ENCODE data around the gene GSG1L.

GSG1L gene

DNA sequence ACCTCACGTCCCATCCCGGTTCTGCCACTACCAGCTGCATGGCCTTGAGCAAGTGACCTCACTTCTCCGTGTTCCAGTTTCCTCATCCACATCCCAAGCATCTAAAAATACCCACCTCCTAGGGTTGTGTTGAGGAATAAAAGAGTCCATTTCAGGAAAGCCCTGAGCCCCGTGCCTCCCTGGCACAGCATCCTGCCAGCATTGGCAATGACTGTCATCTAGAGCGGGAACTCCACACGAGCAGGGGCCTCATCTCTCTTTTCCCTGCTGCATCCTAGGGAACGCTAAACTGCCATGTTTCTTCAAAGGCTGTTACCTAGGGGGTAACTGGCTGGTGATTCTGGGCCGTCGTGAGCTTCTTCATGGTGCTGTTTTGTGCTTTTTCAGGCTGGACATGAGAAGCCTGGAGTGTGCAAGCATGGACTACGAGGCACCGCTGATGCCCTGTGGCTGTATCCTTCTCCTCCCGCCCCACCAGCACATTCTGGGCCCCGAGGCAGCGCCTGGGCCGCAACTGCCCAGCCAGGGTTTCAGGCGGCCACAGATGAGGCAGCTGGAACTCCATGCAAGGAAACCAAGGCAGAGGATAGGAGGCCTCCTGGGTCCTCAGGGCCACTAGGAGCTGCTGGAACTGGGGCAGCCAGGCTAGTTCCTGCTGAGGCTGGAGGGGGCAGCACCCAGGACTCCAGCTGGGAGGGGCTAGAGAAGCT lies 292.2 kb downstream of the GSG1L start:
- DNase-seq (ENCODE audit: low read depth), result no peak

DNA sequence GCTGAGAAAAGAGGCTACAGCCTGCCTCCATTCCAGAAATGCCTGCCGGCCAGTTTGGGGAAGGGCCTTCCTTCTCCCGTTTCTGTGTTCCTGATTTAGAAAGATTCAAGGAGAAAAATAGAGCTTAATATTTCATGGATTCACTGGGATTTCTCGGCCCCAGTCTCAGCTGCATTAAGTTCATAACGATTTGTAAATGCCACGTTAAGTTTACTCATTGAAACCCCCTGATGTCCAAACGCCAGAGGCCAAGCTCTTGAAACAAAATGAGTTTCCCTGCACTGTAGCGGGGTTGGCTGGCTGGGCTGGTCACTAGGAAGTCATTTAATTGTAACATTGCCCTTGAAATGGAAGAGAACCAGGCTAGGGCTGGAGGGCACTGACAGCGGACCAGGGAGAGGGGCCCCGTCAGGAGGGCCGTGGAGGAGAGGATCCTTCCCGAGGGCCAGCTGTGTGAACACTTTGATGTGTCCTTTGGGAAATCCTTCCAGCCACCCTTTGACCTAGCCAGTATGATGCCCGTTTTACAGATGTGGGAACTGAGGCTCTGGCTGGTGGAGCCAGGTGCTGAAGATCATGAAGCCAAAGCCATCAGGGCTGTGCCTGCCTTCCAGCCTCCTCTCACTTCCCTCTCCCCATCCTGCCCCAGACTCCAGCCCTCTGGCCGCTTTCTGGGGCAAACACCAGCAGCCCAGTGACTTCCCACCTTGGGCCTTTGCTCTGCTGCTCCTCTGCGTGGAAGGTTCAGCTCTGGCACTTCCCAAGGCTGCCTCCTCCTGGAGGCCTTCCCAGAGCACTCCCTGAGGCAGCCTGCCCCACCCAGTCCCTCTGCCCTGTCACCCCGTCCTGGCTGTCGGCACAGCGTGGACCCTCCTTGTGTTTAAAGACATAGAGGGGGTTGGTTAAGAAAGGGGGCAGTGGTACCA lies 293.0 kb downstream of the GSG1L start:
- DNase-seq (ENCODE audit: low read depth), result no peak

DNA sequence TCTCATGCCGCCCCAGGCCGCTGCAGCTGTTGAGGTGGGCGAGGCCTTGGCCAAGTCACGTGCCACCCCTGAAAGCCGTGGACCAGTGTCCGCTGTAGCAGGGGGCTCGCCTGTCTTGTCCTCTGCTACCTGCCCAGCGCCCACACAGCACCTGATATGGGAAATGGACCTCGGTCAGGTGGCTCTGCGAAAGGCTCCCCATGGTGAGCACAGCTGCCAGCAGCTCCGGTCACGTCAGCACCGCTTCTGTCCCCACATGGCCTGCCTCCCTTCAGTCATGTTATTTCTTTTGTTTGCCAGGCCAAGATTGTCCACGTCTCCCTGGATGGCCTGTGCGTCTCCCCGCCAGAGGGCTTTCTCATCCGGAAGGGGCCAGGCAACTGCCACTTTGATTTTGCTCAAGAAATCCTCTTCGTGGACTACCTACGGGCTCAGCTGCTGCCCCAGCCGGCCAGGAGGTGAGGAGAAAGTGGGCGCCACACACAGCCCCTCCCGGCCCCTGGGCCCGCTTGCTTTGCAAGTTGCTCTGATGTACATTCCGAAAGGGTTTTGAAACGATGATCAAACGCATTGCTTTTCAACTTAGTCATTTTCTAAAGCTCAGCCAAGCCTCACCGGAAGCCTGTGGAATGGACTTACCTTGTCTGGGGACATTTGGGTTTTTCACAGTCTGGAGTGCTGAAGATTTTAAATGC lies 293.8 kb downstream of the GSG1L start:
- no peak for DNase-seq (ENCODE audit: low read depth)

DNA sequence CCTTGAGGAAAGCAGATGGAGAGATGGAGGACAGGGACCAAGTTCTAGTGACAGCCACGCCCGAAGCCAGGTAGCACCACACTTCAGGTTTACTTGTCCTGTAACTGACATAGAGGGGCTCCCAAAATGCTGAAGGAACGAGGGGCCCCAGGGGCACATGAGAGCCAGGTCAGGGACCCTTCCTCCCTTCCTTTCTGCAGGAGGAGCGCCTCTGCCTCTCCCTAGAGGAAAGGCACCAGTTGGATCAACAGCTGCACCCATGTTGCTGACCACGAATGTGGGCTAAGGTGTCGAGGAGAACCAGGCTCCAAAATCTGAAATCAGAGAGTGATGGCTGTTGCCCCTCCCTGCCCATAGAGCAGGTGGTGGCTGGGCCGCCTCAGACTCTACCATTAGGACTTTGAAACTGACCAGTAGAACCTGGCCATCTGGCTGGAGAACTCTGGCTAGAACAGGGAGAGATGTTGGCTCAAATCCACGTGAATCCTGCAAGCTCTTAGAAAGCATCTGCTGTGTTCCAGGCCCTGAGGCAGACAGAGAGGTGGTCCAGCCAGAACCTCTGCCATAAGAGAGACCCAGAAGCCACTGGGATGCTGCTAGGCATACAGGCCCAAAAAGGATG lies 294.8 kb downstream of the GSG1L start:
- DNase-seq (ENCODE audit: low read depth), result no peak

DNA sequence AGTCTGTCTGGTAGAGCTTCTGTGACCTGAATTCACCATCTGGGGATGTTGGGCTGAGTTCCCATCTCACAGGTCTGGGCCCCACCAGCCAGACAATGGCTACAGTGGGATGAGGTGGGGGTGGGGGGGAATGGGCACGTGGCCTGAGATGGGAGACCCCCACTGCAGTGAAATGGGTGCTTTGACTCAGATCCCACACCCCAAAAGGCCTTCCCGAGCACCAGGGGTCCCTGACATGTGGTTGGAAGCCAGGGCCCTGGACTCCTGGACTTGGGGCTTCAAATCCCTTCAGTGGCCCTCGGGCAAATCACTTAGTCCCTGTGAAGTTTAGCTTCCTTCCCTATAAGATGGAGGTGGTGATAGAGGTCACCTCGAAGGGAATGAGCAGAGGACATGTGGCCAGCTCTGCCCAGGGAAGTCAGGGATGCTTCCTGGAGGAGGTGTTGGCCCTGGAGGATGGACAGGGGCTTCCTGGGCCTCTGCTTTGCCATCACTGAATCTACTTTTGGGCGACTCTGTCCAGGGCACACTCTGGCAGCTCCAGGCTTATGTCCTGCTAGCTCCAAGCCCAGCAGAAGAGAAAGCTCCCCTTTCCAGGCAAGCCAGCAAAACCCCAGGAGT lies 295.4 kb downstream of the GSG1L start:
- DNase-seq (ENCODE audit: low read depth), result no peak

DNA sequence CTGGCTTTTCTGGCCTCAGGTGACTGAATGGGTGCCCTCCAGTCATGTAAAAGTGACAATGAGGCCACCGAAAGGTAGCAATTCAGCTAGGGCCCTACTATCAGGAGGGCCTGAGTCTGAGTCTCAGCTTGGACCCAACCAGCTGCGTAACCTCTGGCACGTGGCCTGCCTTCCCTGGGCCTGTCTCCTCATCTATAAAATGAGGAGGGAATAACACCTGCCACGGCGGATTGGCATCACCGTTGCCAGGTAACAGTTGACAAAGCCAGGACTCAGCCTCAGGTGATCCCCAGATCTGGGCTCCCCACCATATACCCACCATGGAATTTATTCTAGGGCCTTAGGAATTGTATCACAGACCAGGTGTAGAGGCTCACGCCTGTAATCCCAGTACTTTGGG lies 296.4 kb downstream of the GSG1L start:
- no peak for DNase-seq (ENCODE audit: low read depth)

DNA sequence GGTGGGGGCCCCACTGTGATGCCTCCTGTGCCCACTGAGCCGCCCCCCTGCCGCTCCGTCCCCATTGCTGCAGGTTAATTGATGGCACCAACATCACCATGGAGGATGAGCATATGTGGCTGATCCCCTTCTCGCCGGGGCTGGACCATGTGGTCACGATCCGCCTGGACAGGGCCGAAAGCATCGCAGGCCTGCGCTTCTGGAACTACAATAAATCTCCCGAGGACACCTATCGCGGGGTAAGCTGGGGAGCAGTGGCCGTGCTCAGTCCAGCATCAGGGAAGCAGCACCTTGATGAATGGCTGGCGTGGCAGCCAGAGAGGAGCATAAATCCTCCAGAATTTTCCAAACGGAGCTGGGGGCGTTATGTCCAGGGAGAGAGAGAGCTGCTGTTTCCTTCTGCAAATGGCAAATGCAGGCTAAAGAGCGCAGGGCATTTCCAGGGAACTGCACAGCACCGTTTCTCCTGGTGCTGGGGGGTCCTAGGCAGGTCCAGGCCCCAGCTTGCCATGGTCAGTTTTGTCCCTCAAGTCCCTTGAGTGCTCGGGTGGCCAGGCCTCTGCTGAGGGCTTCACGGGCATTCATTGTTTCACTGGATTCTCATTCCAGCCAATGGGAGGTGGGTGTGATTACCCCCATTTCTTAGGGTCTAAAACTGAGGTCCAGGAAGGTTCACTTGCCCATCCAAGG lies 297.1 kb downstream of the GSG1L start:
- no peak for DNase-seq (ENCODE audit: low read depth)

DNA sequence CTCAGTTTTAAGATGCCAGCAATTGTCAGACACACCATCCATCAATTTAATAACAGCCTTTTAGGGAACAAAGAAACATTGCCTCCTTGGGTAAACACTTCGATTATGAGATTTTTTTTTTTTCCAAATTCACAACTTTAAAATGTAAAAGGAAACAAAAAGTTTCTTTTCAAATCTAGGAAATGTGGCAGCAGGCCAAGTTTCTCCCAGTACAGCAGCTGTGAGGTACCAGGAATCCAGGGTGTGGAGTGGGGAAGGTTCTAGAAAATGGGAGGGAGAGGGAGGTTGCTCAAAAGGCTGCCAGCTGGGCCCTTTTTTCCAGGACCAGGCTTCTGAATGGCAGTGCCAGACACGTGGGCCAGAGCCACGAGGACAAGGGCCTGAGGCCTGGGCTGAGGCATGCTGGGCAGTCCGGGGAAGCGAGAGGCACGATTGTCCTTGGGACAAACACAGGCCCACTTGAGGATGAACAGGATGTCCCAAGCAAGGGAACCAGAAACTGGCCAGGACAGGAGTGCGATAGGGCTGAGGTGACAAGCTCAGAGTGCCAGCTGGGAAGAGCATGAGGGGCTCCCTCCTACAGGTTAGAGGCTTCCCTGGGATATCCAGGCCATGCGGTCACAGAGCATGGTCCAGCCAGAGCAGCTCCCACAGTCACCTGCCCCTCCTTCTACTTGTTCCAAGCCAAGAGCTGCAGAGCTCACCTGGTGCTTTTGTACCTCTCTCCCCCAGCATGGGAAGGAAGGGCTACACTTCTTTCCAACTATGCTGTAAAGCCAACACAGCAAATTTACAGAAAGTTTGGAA lies 298.4 kb downstream of the GSG1L start:
- no peak for DNase-seq (ENCODE audit: low read depth)

DNA sequence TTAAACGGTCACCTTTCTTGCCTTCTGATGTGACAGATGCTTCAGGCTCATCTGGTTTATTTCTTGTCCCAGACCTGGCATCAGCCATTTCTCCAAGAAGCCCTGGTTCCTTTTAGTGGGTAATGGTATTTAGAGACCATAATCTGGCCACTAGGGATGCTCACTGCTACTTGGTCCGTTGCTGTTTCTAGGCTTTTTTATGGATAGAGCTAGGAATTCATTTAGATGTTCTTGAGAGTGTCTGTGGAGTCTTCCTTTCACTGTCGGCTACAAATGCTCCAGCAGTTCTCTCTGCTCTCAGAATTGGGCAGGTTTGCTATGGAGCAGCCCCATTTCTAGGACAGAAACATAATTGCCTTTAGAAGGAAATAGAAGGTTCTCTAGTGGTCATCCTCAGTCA lies 299.1 kb downstream of the GSG1L start:
- no peak for DNase-seq (ENCODE audit: low read depth)

DNA sequence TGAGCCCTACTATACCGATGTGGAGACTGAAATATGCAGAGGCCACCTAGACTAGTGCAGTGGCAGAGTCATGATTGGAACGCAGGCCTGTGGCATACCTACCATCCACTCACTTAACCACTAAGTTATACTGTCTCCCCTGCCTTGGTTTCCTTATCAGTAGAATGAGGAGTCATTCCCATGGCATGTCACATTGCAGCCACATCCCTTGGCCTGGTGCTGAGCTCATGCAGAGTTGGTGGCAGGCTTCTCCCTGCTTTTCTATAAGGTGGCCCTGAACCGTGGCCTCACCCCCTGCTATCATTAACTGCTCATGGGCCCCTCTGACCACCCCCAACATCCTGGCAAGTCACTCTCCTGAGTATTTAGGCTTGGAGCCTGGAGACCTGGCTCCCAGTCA lies 301.1 kb downstream of the GSG1L start:
- DNase-seq (ENCODE audit: low read depth), result no peak

DNA sequence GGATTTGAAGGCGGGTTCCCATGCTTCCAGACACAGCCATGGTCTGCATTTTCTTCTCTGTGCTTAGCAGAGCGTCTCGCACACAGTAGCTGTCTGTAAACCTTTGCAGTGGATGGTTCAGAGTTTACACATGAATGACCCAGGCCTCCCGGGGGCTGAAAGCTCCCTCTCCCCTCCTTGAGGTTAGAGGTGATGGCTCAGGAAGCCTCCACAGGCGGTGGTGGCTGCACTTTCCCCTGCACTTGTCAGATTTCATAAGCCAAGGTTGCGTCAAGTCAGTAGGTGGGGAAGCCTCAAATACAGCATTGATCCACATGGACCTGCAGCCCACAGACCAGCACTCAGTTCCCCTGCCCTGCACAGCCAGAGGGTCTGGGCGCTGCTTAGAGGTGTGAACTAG lies 301.7 kb downstream of the GSG1L start:
- no peak for DNase-seq (ENCODE audit: low read depth)

DNA sequence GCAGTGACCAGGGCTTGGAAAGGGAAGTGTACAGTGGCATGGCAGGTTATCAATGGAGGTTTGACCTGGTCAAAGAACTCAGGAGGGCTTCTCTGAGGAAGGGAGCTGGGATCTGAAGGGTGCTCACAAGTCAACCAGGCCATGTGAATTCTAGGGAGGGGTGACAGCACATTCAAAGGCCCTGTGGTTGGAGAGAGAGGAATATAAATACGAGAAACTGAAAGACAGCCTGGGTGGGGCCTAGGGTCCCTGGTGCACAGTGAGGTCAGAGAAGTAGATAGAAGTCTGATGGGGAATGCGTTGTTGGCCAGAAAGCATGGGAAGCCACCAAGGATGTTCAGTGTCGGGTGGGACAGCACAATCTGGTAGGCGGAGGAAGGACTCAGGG lies 302.7 kb downstream of the GSG1L start:
- DNase-seq (ENCODE audit: low read depth), result no peak

DNA sequence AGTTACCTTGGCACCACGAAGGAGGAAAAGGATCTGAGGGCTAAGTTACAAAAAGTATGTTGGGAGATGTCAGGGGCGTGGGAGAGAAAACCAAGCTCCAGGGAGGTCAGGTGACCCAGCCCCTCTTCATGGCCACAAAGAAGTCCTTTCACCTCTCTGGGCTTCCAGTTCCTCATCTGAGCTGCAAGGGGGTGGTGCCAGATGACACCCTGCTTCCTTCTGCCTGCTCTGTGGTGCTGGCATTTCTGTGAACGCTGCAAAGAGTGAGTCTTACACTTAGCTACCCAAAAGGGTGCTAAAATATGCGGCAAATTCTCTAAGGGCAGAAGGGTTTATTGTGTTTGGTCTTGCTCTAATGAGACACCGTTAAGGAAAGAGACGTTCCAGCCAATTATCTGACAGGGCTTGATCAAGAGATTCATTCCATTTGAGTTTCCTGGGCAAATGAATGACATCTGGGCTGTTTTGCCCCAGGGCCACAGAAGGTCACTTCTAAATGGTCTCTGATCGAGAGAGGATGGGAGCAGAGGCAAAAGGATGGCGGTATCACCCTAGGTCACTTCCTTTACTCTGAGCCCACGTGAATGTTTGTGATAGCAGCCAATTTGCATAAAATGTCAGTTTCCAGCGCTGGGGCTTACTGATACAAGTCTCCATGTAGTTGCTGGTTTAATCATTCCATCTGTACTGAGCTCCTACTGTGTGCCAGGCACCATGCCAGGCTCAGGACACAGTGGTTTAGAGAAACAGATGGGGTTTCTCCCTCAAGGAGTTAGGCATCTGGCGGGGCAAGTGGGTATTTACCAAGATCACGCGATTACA lies 303.3 kb downstream of the GSG1L start:
- DNase-seq (ENCODE audit: low read depth), result no peak

DNA sequence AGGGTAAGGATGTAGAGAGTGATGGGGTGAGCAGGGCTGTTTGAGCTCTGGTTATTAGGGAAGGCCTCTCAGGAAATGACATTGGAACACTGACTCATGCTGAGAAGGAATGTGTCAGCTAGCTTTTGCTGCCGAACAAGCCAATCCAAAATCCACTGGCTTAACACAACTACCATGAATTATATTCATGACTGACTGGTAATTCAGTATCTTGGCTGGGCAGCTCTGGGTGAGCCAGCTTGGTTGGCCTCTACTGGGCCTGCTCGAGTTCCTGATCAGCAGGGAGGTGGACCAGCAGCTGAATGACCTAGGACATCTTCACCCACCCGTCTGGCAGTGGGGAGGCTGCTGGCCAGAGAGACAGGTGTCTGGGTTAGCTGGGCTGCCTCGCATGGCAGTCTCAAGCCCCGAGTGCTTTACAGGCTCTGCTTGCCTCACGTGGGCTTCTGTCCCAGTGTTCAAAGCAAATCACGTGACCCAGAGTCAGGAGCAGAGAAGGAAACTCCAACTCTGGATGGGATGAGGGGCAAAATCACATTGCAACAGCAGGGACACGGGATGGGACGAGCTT lies 304.1 kb downstream of the GSG1L start:
- DNase-seq (ENCODE audit: low read depth), result no peak

DNA sequence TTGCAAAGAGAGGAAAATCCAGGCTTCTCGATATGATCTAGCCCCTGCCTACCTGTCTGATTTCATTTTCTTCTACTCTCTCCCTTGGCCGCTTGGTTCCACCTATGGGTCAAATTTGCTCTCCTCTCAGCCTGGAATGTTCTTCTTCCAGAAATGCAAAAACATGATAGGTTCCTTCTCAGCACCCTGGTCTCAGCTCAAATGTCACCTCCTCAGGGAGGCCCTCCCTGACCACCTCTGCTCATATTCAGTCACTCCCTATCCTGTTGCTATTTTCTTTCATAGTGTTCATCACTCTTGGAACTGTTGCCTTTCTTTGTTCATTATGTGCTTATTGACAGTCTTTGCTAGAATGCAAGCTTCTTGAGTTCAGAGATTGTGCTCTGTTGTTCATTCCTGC lies 305.0 kb downstream of the GSG1L start:
- DNase-seq (ENCODE audit: low read depth), result no peak

DNA sequence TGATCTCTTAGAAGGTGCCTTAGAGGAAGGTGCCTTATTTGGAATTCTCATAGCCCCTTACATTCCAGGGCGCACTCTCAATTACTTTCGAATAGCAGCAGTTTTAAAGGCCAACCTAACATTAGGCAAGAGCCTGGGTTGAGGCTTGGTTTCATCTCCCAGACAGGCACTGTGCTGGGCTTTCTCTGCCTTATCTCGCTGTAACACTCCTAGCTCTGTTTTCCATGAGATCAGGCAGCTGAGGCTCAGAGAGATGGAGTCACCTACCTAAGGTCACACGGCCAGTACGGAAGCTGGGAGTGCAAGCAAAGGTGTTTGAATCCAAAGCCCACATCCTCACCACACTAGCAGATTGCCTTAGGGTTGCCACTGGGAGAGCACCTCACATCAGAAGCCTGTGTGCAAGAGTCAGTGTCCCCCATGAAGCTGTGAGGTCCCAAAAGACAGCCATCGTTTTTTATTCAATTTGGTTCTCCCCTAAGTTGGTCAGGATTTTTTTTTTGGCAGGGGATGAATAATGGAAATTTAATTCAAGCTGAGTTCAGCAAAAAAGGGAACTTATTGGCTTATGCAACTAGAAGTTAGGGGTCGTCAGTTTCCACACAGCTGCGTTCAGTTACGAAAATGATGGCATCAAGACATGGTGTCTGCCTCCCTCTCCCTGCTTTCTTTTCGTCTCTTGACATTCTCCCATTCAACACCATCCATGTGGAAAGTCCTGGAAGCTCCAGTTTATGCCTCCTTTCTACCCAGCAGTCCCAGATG lies 307.1 kb downstream of the GSG1L start:
- no peak for DNase-seq (ENCODE audit: low read depth)

DNA sequence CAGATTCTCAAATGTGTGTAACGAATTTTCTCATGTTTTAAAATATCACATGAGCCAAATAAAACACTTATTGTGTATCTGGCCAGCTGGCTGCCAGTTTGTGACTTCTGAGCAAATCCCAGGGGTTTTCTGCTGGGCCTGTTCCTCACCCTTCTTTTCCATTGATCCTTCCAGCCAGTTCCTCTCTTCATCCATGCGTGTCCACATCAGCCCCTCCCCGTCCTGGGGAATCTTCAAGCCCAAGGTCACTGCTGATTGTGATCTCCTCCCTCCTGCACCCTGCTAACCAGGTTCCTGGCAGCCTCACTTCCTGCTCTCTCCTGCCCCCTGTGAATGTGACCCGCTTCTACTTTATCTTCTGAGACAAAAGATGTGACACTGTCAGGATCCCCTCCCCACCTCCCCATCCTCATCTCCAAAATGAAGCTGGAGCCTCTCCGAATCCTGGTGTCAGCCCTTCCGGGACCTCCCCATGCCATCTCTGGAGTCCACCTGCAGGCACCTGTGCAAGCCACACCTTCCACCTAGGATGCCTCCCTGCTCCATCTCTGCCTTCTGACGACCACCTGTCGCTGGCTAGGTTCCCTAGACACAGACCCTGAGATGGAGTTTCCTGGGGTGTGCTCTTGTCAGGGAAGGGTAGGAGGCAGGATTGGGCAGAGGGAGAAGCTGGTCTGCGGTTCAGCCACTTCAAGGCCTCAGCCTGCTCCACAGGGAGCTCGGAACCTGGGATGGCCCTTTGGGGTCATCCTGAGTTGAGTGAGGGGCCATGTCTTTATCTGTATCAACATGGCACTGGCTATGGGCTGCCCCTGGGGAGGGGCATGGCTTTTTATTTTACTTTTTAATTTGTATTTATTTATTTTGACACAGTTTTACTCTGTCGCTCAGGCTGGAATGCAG lies 308.5 kb downstream of the GSG1L start:
- DNase-seq (ENCODE audit: low read depth), result no peak
